ENCODE data around the gene ANKRD11.

Gene ANKRD11

GRCh38 chr16:89499767-89500166 is 9.4 kb upstream of the ANKRD11 start:
- Histone ChIP-seq H3K79me2 (ENCODE audit: insufficient read depth, low read length) (no peaks in the 10 kb centered on the region), H3K4me1 (ENCODE audit: insufficient read depth, low read length, poor library complexity, severe bottlenecking) (no peaks in the 10 kb centered on the region), H3F3A (ENCODE audit: low read depth) (no peaks in the 10 kb centered on the region)

GRCh38 chr16:89498839-89499238 is 8.5 kb upstream of the ANKRD11 start:
- no peak for TF ChIP-seq CTCF (conservative IDR thresholded peaks at IDR 0.05; ENCODE audit: low read length)
- TF ChIP-seq EZH2phosphoT487 (IDR thresholded peaks at IDR 0.05; ENCODE audit: borderline replicate concordance) = no peak
- H3K36me3 ChIP-seq (ENCODE audit: insufficient read depth, low read length) = no peaks in the 10 kb centered on the region
- no peak overlapping the region for H3K4me3 ChIP-seq (ENCODE audit: low read length, poor library complexity, severe bottlenecking)
- no peak overlapping the region for H2AFZ ChIP-seq (ENCODE audit: low read length)
- H3K4me2 ChIP-seq (ENCODE audit: low read depth, low read length, poor library complexity, severe bottlenecking) = no peak overlapping the region
- no peaks in the 10 kb centered on the region for H4K20me1 ChIP-seq (ENCODE audit: insufficient read depth, low read length, poor library complexity, severe bottlenecking)
- no peaks in the 10 kb centered on the region for H3K9me3 ChIP-seq (ENCODE audit: insufficient read depth, low read depth, low read length)
- no peaks in the 10 kb centered on the region for H3K4me1 ChIP-seq (ENCODE audit: insufficient read depth, low read length, poor library complexity, severe bottlenecking)
- H3K27me3 ChIP-seq (ENCODE audit: insufficient read depth, low read length, poor library complexity, severe bottlenecking) = no peaks in the 10 kb centered on the region
- H3F3A ChIP-seq (ENCODE audit: low read depth) = no peaks in the 10 kb centered on the region
- H3K9me2 ChIP-seq (replicated peaks; ENCODE audit: low read depth, low read length) = no peaks in the 10 kb centered on the region
- no peaks in the 10 kb centered on the region for H3K79me2 ChIP-seq (ENCODE audit: insufficient read depth, low read length)
- no peak overlapping the region for H3K9ac ChIP-seq (ENCODE audit: low read depth, low read length, poor library complexity, severe bottlenecking)

More at GRCh38 chr16:89499767-89500166, 9.4 kb upstream of the ANKRD11 start:
- Histone ChIP-seq H3K9ac (ENCODE audit: low read depth, low read length, poor library complexity, severe bottlenecking) (no peak overlapping the region), H3K4me3 (ENCODE audit: low read length, poor library complexity, severe bottlenecking) (no peak overlapping the region), H3K9me2 (replicated peaks; ENCODE audit: low read depth, low read length) (no peaks in the 10 kb centered on the region), H3K27me3 (ENCODE audit: insufficient read depth, low read length, poor library complexity, severe bottlenecking) (no peaks in the 10 kb centered on the region), H2AFZ (ENCODE audit: low read length) (no peak overlapping the region), H3K36me3 (ENCODE audit: insufficient read depth, low read length) (no peaks in the 10 kb centered on the region), H3K9me3 (ENCODE audit: insufficient read depth, low read depth, low read length) (no peaks in the 10 kb centered on the region), H3K4me2 (ENCODE audit: low read depth, low read length, poor library complexity, severe bottlenecking) (no peak overlapping the region), H4K20me1 (ENCODE audit: insufficient read depth, low read length, poor library complexity, severe bottlenecking) (no peaks in the 10 kb centered on the region)
- TF ChIP-seq EZH2phosphoT487 (IDR thresholded peaks at IDR 0.05; ENCODE audit: borderline replicate concordance) = no peak
- no peak for TF ChIP-seq CTCF (conservative IDR thresholded peaks at IDR 0.05; ENCODE audit: low read length)

DNA sequence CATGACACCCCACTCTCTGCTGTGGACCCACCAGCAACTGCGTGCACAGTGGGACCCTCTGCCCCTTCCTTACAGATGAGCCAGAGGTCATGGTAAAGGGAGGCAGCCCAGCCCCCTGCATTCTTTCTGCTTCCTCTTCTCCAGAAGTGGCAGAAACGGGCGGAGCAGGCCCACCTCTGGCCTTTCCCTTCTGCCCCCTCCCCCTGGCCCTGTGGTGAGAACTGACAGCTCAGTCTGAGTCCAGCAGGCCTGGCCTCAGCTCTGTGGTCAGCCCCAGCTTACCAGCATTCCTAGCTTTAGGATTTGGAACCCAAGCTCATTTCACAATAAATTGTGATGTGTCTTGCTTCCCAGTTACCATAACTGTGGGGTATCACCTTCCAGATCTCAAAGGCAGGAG is 4.8 kb upstream of the ANKRD11 start:
- Histone ChIP-seq H3K27me3 (ENCODE audit: insufficient read depth, low read length, poor library complexity, severe bottlenecking) (no peaks in the 10 kb centered on the region), H3K9me3 (ENCODE audit: insufficient read depth, low read depth, low read length) (no peaks in the 10 kb centered on the region), H3K4me1 (ENCODE audit: insufficient read depth, low read length, poor library complexity, severe bottlenecking) (peaks cover 12% of the 10 kb centered on the region), H2AFZ (ENCODE audit: low read length) (no peak overlapping the region), H3K79me2 (ENCODE audit: insufficient read depth, low read length) (peaks cover 16% of the 10 kb centered on the region; the same call in 1 of the 2 replicates), H3K4me2 (ENCODE audit: low read depth, low read length, poor library complexity, severe bottlenecking) (no peak overlapping the region), H3F3A (ENCODE audit: low read depth) (no peaks in the 10 kb centered on the region), H4K20me1 (ENCODE audit: insufficient read depth, low read length, poor library complexity, severe bottlenecking) (no peaks in the 10 kb centered on the region), H3K9me2 (replicated peaks; ENCODE audit: low read depth, low read length) (no peaks in the 10 kb centered on the region), H3K36me3 (ENCODE audit: insufficient read depth, low read length) (no peaks in the 10 kb centered on the region), H3K9ac (ENCODE audit: low read depth, low read length, poor library complexity, severe bottlenecking) (no peak overlapping the region), H3K4me3 (ENCODE audit: low read length, poor library complexity, severe bottlenecking) (no peak overlapping the region)
- TF ChIP-seq CTCF (conservative IDR thresholded peaks at IDR 0.05; ENCODE audit: low read length) = no peak
- no peak for TF ChIP-seq EZH2phosphoT487 (IDR thresholded peaks at IDR 0.05; ENCODE audit: borderline replicate concordance)

All from Loucy (cell line).